ENCODE measurements around the gene GCAT. TPM values are rescaled to one million over a fixed set of nuclear protein-coding genes. Genes with fewer than 3 reads are reported as not detected.

GCAT gene
- total and polyA plus RNA-seq, 2 of the 4 experiments (the other 2 are of a cell fraction) = 20.6 to 32.3 TPM

DNA sequence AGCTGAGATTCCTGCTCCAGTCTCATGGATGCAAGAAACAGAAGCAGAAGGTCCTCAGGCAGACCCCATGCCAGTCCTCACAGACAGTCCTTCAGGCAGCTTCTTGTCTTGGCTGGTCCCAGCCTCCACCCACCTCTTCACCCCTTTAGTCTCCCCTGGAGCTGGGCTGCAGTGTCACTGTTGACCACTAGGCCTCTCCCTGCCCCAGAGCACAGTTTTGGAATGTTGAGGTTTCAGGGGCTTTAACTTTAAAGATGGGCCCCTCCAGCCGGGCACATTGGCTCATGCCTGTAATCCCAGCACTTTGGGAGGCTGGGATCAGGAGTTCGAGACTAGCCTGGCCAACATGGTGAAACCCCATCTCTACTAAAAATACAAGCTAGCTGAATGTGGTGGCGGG, 39.5 kb upstream of the GCAT start:
- H4K20me1 ChIP-seq (ENCODE audit: insufficient read depth, low read length) = no peaks in the 10 kb centered on the region
- no peak overlapping the region for H3K14ac ChIP-seq (replicated peaks; ENCODE audit: low read depth, low read length)
- dilution Hi-C loops (cut with HindIII; ENCODE audit: low sequenced_read_pairs, unreplicated experiment) = no loop called here
- no peak overlapping the region for H2BK5ac ChIP-seq (ENCODE audit: low read depth, low read length, poor library complexity, severe bottlenecking)
- peaks cover 69% of the 10 kb centered on the region for H3K36me3 ChIP-seq (ENCODE audit: control insufficient read depth, insufficient read depth, low read length)
- H3K23ac ChIP-seq (ENCODE audit: low read depth, low read length) = no peak overlapping the region
- no peak overlapping the region for H3K56ac ChIP-seq (ENCODE audit: extremely low read depth, insufficient read depth, low read length)
- no peak overlapping the region for H3K4me3 ChIP-seq (ENCODE audit: insufficient read depth, low read depth, low read length)
- 0 out of 2 replicates have a peak, but pooled peaks have one; percentile 2 for TF ChIP-seq RAD21 (IDR thresholded peaks at IDR 0.05; ENCODE audit: low read length)
- TF ChIP-seq, protein P1, sequence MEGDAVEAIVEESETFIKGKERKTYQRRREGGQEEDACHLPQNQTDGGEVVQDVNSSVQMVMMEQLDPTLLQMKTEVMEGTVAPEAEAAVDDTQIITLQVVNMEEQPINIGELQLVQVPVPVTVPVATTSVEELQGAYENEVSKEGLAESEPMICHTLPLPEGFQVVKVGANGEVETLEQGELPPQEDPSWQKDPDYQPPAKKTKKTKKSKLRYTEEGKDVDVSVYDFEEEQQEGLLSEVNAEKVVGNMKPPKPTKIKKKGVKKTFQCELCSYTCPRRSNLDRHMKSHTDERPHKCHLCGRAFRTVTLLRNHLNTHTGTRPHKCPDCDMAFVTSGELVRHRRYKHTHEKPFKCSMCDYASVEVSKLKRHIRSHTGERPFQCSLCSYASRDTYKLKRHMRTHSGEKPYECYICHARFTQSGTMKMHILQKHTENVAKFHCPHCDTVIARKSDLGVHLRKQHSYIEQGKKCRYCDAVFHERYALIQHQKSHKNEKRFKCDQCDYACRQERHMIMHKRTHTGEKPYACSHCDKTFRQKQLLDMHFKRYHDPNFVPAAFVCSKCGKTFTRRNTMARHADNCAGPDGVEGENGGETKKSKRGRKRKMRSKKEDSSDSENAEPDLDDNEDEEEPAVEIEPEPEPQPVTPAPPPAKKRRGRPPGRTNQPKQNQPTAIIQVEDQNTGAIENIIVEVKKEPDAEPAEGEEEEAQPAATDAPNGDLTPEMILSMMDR (conservative IDR thresholded peaks at IDR 0.05; ENCODE audit: low read depth, low read length) = peak; percentile 20; the same call in 1 of the 2 replicates
- no peak for TF ChIP-seq BHLHE40 (IDR thresholded peaks at IDR 0.05; ENCODE audit: low read depth, low read length)
- ATAC-seq (ENCODE audit: low read depth) (0 out of 2 replicates have a peak, but pooled peaks have one; percentile 38), DNase-seq (no peak)
- no peak overlapping the region for H3K4me2 ChIP-seq (ENCODE audit: low read depth, low read length)
- no peaks in the 10 kb centered on the region for H3K4me1 ChIP-seq (ENCODE audit: control insufficient read depth, insufficient read depth, low read length)
- H3K9ac ChIP-seq (ENCODE audit: low read depth, low read length) = no peak overlapping the region
- H2BK20ac ChIP-seq (ENCODE audit: low read depth, low read length) = no peak overlapping the region
- H3K79me1 ChIP-seq (ENCODE audit: low read depth in 1 of 2, low read length in 2 of 2) = peaks cover 15 to 53% of the 10 kb centered on the region in 2 experiments; a peak in 3 of 4 replicates
- ChIA-PET CTCF (interaction anchor here (0.6 to 1.2 kb wide), 2 partner anchors 12 to 105 kb away, joined by 3 read pairs; no protein-coding TSS in a partner anchor), POLR2A (ENCODE audit: unreplicated experiment) (no interaction called here)
- H3K27me3 ChIP-seq (ENCODE audit: control insufficient read depth, insufficient read depth, low read length) = no peaks in the 10 kb centered on the region
- no peak overlapping the region for H3K27ac ChIP-seq (ENCODE audit: insufficient read depth, low read length)
- H3K18ac ChIP-seq (ENCODE audit: low read depth, low read length) = no peak overlapping the region
- no peak overlapping the region for H4K8ac ChIP-seq (ENCODE audit: low read depth in 2 of 2, low read length in 2 of 2)
- 100% methylated on average over 1 of the region's 3 CpGs; no CpG with 5 or more reads in 1 of the 2 experiments for WGBS, 2 experiments (ENCODE audit: extremely low coverage in 2 of 2, insufficient read length in 1 of 2)
- no peaks in the 10 kb centered on the region for H3K9me3 ChIP-seq (ENCODE audit: control insufficient read depth, insufficient read depth, low read length)
- no peak overlapping the region for H4K5ac ChIP-seq (ENCODE audit: low read depth, low read length)
- no peak overlapping the region for H2BK15ac ChIP-seq (ENCODE audit: low read depth, low read length)
- no peak overlapping the region for H2AK5ac ChIP-seq (ENCODE audit: low read depth, low read length)
- in situ Hi-C loops (cut with MboI; ENCODE audit: low sequenced_read_pairs) = no loop called here
- intact Hi-C loops (cut with micrococcal nuclease) = no loop called here
- BruUV-seq (replicated peaks) = no TSS peak
- no peak overlapping the region for H4K91ac ChIP-seq (ENCODE audit: insufficient read depth, low read depth, low read length)
- H3K9me1 ChIP-seq (ENCODE audit: insufficient read depth, low read length) = peaks cover 7% of the 10 kb centered on the region
- H2BK120ac ChIP-seq (ENCODE audit: low read depth, low read length) = no peak overlapping the region
- peak overlapping the region; percentile 26 for H2AFZ ChIP-seq (replicated peaks; ENCODE audit: low read length, poor library complexity)
- H3K4ac ChIP-seq (ENCODE audit: low read depth, low read length) = no peak overlapping the region
- H2AK9ac ChIP-seq (replicated peaks; ENCODE audit: low read depth, low read length, poor library complexity) = peak overlapping the region; percentile 55

Data from IMR-90 (cell line).